Hepatocyte (in vitro differentiated cells): ENCODE measurements around the gene CTXND1. TPM values are rescaled to one million over a fixed set of nuclear protein-coding genes. Genes with fewer than 3 reads are reported as not detected.

Experiments
- DNase-seq: peaks from one replicate; pipeline ENCODE4 v3.0.0-alpha.2; 2016; ENCODE audit warnings: low spot score
- H2AFZ ChIP-seq: fragments of 200-600 bp; sonication (generic); 2 replicates; pipeline ENCODE4 v1.6.0; 2016; ENCODE audit warnings: antibody characterized with exemption, mild to moderate bottlenecking
- H3K27ac ChIP-seq: fragments of 200-600 bp; sonication (generic); 2 replicates; pipeline ENCODE4 v1.5.1; 2016; ENCODE audit warnings: mild to moderate bottlenecking
- H3K27me3 ChIP-seq: fragments of 200-600 bp; sonication (generic); 2 replicates; pipeline ENCODE4 v1.6.1; 2016
- H3K36me3 ChIP-seq: fragments of 200-600 bp; sonication (generic); replicated peaks from 2 replicates; pipeline ENCODE4 v1.5.1; 2016; ENCODE audit warnings: low read depth; ENCODE audit not compliant: insufficient read depth
- H3K4me1 ChIP-seq: fragments of 200-600 bp; sonication (generic); 2 replicates; pipeline ENCODE4 v1.5.1; 2016; ENCODE audit warnings: mild to moderate bottlenecking, moderate library complexity; ENCODE audit not compliant: insufficient read depth
- H3K4me2 ChIP-seq: fragments of 200-600 bp; sonication (generic); 2 replicates; pipeline ENCODE4 v1.6.0; 2016
- H3K4me3 ChIP-seq: fragments of 200-600 bp; sonication (generic); 2 replicates; pipeline ENCODE4 v1.5.1; 2016; ENCODE audit warnings: mild to moderate bottlenecking
- H3K79me2 ChIP-seq: fragments of 200-600 bp; sonication (generic); 2 replicates; pipeline ENCODE4 v1.6.0; 2017; ENCODE audit warnings: mild to moderate bottlenecking
- H3K9me2 ChIP-seq: fragments of 200-600 bp; sonication (generic); replicated peaks from 2 replicates; pipeline ENCODE4 v1.6.0; 2017; ENCODE audit warnings: mild to moderate bottlenecking; ENCODE audit not compliant: insufficient read depth
- H3K9me3 ChIP-seq: fragments of 200-600 bp; sonication (generic); 2 replicates; pipeline ENCODE4 v1.5.1; 2016; ENCODE audit warnings: low read depth, mild to moderate bottlenecking
- H4K20me1 ChIP-seq: fragments of 200-600 bp; sonication (generic); 2 replicates; pipeline ENCODE4 v1.6.0; 2016; ENCODE audit warnings: mild to moderate bottlenecking; ENCODE audit not compliant: insufficient read depth, poor library complexity, severe bottlenecking
- CTCF ChIP-seq: fragments of 200-600 bp; sonication (generic); IDR thresholded peaks from 2 replicates; pipeline ENCODE4 v1.5.1; 2016; ENCODE audit warnings: antibody characterized with exemption, mild to moderate bottlenecking; ENCODE audit not compliant: poor library complexity
- EZH2 ChIP-seq: fragments of 200-600 bp; sonication (generic); IDR thresholded peaks from 2 replicates; pipeline ENCODE4 v1.6.1; 2016; ENCODE audit warnings: antibody characterized with exemption, mild to moderate bottlenecking, borderline replicate concordance
- EZH2phosphoT487 ChIP-seq: fragments of 200-600 bp; sonication (generic); IDR thresholded peaks from one replicate; pipeline ENCODE4 v1.6.1; 2018; ENCODE audit warnings: antibody characterized with exemption, mild to moderate bottlenecking, low read depth, moderate library complexity; ENCODE audit not compliant: unreplicated experiment, severe bottlenecking
- WGBS: methylation state at CpG from one replicate; pipeline ENCODE4 v1.1.6; 2016; ENCODE audit warnings: low lambda C conversion rate; ENCODE audit errors: missing lambda C conversion rate; 5-methylcytosine and 5-hydroxymethylcytosine counted together
- polyA plus RNA-seq: library from polyadenylated mRNA; unstranded; fragments of >200 nt; fragmentation: Nextera tagmentation; extraction: Ambion mirVana; gene quantifications from 2 replicates; pipeline ENCODE4 v1.2.1, GENCODE V29; 2016
- total RNA-seq: library from RNA; depleted of rRNA; stranded (reverse); fragments of >200 nt; gene quantifications from 2 replicates; pipeline ENCODE4 v1.2.3, GENCODE V29; 2014

CTXND1 gene
- total and polyA plus RNA-seq, 2 experiments from 2014 or later = 1.4 to 1.5 TPM

- no peak for DNase-seq
- Histone ChIP-seq H3K79me2 (no peaks in the 10 kb centered on the region), H3K4me3 (no peak overlapping the region), H3K27me3 (no peaks in the 10 kb centered on the region), H3K4me2 (no peak overlapping the region), H3K9me2 (no peaks in the 10 kb centered on the region), H3K9me3 (no peaks in the 10 kb centered on the region), H4K20me1 (no peaks in the 10 kb centered on the region), H3K27ac (peak overlapping the region; percentile 12), H3K36me3 (no peaks in the 10 kb centered on the region), H3K4me1 (peaks cover 6% of the 10 kb centered on the region), H2AFZ (no peak overlapping the region)
- no peak for TF ChIP-seq EZH2
- TF ChIP-seq CTCF = no peak
- no peak for TF ChIP-seq EZH2phosphoT487
- WGBS = 95% methylated on average over 2 of the region's 2 CpGs
Measured at GRCh38 chr15:80185152-80185551, 66.9 kb downstream of the CTXND1 start.

DNA sequence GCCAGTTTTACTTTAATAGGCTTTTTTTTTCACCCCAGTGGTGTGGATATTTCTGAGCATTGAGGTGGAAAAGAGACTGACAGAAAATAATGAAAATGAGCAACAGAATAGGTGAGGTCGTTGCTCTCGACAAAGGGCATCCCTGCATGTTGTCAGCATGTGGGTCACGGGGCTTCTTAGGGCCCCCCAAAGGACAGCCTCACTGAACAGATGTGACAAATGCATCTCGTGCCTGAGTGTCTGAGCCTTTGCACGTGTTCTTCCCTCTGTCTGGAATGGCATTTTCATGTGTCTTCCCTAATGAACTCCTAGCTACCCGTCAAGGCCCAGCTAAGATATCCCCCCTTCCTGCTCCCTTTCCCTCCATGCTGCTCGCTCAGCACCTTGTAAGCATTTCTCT is 67.5 kb downstream of the CTXND1 start:
- TF ChIP-seq CTCF = no peak
- no peak for TF ChIP-seq EZH2phosphoT487
- no peak for TF ChIP-seq EZH2
- Histone ChIP-seq H3K4me3 (no peak overlapping the region), H3K4me1 (peaks cover 6% of the 10 kb centered on the region), H3K79me2 (no peaks in the 10 kb centered on the region), H3K9me3 (no peaks in the 10 kb centered on the region), H3K36me3 (no peaks in the 10 kb centered on the region), H2AFZ (no peak overlapping the region), H3K27me3 (no peaks in the 10 kb centered on the region), H3K4me2 (no peak overlapping the region), H4K20me1 (no peaks in the 10 kb centered on the region), H3K9me2 (no peaks in the 10 kb centered on the region), H3K27ac (no peak overlapping the region)
- WGBS = 90% methylated on average over 7 of the region's 7 CpGs
- no peak for DNase-seq

GRCh38 chr15:80183886-80184285 is 68.1 kb downstream of the CTXND1 start:
- 77% methylated on average over 6 of the region's 6 CpGs for WGBS
- Histone ChIP-seq H3K4me3 (no peak overlapping the region), H2AFZ (no peak overlapping the region), H4K20me1 (no peaks in the 10 kb centered on the region), H3K36me3 (no peaks in the 10 kb centered on the region), H3K27ac (no peak overlapping the region), H3K9me3 (no peaks in the 10 kb centered on the region), H3K4me1 (peaks cover 6% of the 10 kb centered on the region), H3K9me2 (no peaks in the 10 kb centered on the region), H3K4me2 (no peak overlapping the region), H3K27me3 (no peaks in the 10 kb centered on the region), H3K79me2 (no peaks in the 10 kb centered on the region)
- TF ChIP-seq EZH2phosphoT487 (no peak), CTCF (peak; percentile 7), EZH2 (no peak)
- no peak for DNase-seq

DNA sequence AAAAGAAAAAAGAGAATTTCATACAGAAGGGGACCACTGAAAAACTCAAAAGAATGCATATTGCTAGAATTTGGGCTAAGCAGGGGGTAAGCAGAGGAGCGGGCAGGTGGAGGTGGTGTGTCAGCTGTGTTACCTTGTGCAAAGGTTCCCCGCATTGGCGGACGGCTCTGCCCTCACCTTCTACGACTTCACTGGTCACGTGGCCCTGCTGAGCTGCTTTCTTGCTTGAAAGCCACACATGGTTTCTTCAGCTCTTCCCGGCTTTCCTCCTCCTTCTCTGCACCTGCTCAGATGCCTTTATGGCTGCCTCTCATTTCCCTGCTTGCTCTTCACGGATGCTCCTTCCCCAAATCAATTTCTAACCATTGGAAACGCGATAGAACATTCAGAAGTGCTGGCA is 68.7 kb downstream of the CTXND1 start:
- Histone ChIP-seq H2AFZ (no peak overlapping the region), H3K4me3 (no peak overlapping the region), H3K4me1 (peaks cover 6% of the 10 kb centered on the region), H3K27ac (no peak overlapping the region), H3K9me3 (no peaks in the 10 kb centered on the region), H3K36me3 (no peaks in the 10 kb centered on the region), H3K27me3 (no peaks in the 10 kb centered on the region), H3K9me2 (no peaks in the 10 kb centered on the region), H3K4me2 (no peak overlapping the region), H4K20me1 (no peaks in the 10 kb centered on the region), H3K79me2 (no peaks in the 10 kb centered on the region)
- no peak for TF ChIP-seq EZH2
- TF ChIP-seq CTCF = no peak
- no peak for TF ChIP-seq EZH2phosphoT487
- no peak for DNase-seq
- 93% methylated on average over 10 of the region's 10 CpGs for WGBS
